Uterus (tissue), 2 donors: ENCODE measurements around the gene DIPK1A.

Experiments used
- CTCF ChIP-seq, 4 experiments: fragments of 200-600 bp in 2 of 4; fragments of 450-650 bp in 2 of 4; sonication (generic) in 2 of 4; IDR thresholded peaks; one replicate each; pipeline ENCODE4 v1.5.1; 2016 to 2019; ENCODE audit warnings: antibody characterized with exemption in 4 of 4, mild to moderate bottlenecking in 2 of 4, moderate library complexity in 1 of 4
- POLR2A ChIP-seq, 2 donors: fragments of 450-650 bp; IDR thresholded peaks; one replicate each; pipeline ENCODE4 v1.6.1; 2016; ENCODE audit warnings: antibody characterized with exemption in 2 of 2, mild to moderate bottlenecking in 1 of 2, moderate library complexity in 1 of 2

DNA sequence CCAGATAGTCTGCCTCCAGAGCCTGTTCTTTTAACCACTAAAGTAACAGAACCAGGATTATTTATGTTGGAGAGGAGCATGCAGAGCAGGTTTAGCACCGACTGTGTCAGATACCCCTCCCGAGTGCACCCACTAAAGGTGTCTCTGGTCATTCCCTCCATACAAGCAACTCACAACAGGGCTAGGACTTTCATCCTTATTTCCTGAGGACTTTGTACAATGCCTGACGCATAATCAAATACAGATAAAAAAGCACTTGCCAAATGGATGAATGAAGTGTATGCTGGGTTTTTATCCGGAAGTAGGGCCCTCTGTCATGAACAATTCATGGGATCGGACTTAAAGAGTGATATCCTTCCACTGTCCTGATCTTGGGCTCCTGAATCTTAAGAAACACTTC, 103.4 kb downstream of the DIPK1A start:
- TF ChIP-seq CTCF (IDR thresholded peaks at IDR 0.05) (no peak), POLR2A (IDR thresholded peaks at IDR 0.05) (no peak)
